Brain microvascular endothelial cell (primary cell): Measurements from ENCODE around the gene ZNF511.

Source experiments
- DNase-seq: peaks from one replicate; pipeline ENCODE4 v3.0.0-alpha.2; 2020
- H3K27ac ChIP-seq: fragments of 250-450 bp; sonication (Bioruptor Pico); 2 replicates; pipeline ENCODE4 v1.5.1; 2020; ENCODE audit warnings: mild to moderate bottlenecking, moderate library complexity
- H3K27me3 ChIP-seq: fragments of 250-450 bp; sonication (Bioruptor Pico); replicated peaks from 2 replicates; pipeline ENCODE4 v1.5.1; 2020; ENCODE audit warnings: mild to moderate bottlenecking
- H3K36me3 ChIP-seq: fragments of 250-450 bp; sonication (Bioruptor Pico); replicated peaks from 2 replicates; pipeline ENCODE4 v1.5.1; 2020; ENCODE audit warnings: mild to moderate bottlenecking
- H3K4me3 ChIP-seq: 2 replicates; pipeline ENCODE4 v1.5.1; 2011; ENCODE audit warnings: low read depth, mild to moderate bottlenecking, control low read depth, low read length, moderate library complexity
- CTCF ChIP-seq: IDR thresholded peaks from 2 replicates; pipeline ENCODE4 v1.5.1; 2011; ENCODE audit warnings: low read depth, mild to moderate bottlenecking, moderate library complexity, low read length, control low read depth, inconsistent platforms; ENCODE audit errors: missing control alignments
- in situ Hi-C: cut with HindIII; loops from 2 replicates; pipeline ENCODE4 v1.10.0; 2017; ENCODE audit warnings: low sequenced_read_pairs, low pct_ligation_motif_present

ZNF511 gene

GRCh38 chr10:133327651-133328357, 19.1 kb downstream of the ZNF511 start:
- in situ Hi-C loops, result no loop called here
- H3K36me3 ChIP-seq, result no peaks in the 10 kb centered on the region
- H3K4me3 ChIP-seq, result no peak overlapping the region
- TF ChIP-seq CTCF, result no peak
- H3K27me3 ChIP-seq, result peaks cover 28% of the 10 kb centered on the region
- H3K27ac ChIP-seq, result no peak overlapping the region
- DNase-seq, result no peak

- no peak for DNase-seq
- in situ Hi-C loops, result no loop called here
- TF ChIP-seq CTCF, result no peak
- no peak overlapping the region for H3K27ac ChIP-seq
- peaks cover 28% of the 10 kb centered on the region for H3K27me3 ChIP-seq
- H3K4me3 ChIP-seq, result no peak overlapping the region
- H3K36me3 ChIP-seq, result no peaks in the 10 kb centered on the region
Observed at GRCh38 chr10:133328358-133329343, 19.9 kb downstream of the ZNF511 start.

GRCh38 chr10:133329491-133330202, 20.9 kb downstream of the ZNF511 start:
- no peak overlapping the region for H3K27ac ChIP-seq

GRCh38 chr10:133332936-133333699, 24.4 kb downstream of the ZNF511 start:
- DNase-seq, result no peak
- Histone ChIP-seq H3K36me3 (no peaks in the 10 kb centered on the region), H3K4me3 (no peak overlapping the region), H3K27ac (no peak overlapping the region), H3K27me3 (peaks cover 30% of the 10 kb centered on the region)
- in situ Hi-C loops, result no loop called here
- TF ChIP-seq CTCF, result no peak

More at GRCh38 chr10:133329491-133330202, 20.9 kb downstream of the ZNF511 start:
- DNase-seq, result peak; percentile 82
- Histone ChIP-seq H3K27me3 (peaks cover 31% of the 10 kb centered on the region), H3K36me3 (no peaks in the 10 kb centered on the region), H3K4me3 (no peak overlapping the region)
- TF ChIP-seq CTCF, result peak; percentile 96
- in situ Hi-C loops, result no loop called here

- peak overlapping the region; percentile 40 for H3K4me3 ChIP-seq
- peaks cover 30% of the 10 kb centered on the region for H3K27me3 ChIP-seq
- TF ChIP-seq CTCF, result no peak
- DNase-seq, result no peak
- in situ Hi-C loops, result no loop called here
- H3K36me3 ChIP-seq, result no peaks in the 10 kb centered on the region
- H3K27ac ChIP-seq, result no peak overlapping the region
Observed at GRCh38 chr10:133334503-133335245, 26.0 kb downstream of the ZNF511 start.
